Measurements from ENCODE around the gene TMEM51. TPM values are rescaled to one million over a fixed set of nuclear protein-coding genes. Genes with fewer than 3 reads are reported as not detected.

The TMEM51 gene
- total and polyA plus RNA-seq, 2 of the 13 experiments (the other 11 are each of a cell fraction or from before 2014, with no cell fraction given): 12.2 to 22.3 TPM

GRCh38 chr1:15139654-15140350 lies 13.7 kb upstream of the TMEM51 start (continued):
- no peak for TF ChIP-seq ZNF646 (CRISPR knock-in tag; IDR thresholded peaks at IDR 0.05)
- TF ChIP-seq SMARCC2 (IDR thresholded peaks at IDR 0.05): no peak
- peak; percentile 43; the same call in 1 of the 2 replicates for TF ChIP-seq SPEN (CRISPR knock-in tag; IDR thresholded peaks at IDR 0.05; ENCODE audit: low read depth)
- no peak for TF ChIP-seq KLF9 (CRISPR knock-in tag; IDR thresholded peaks at IDR 0.05; ENCODE audit: low read depth)
- TF ChIP-seq ZNF30 (CRISPR knock-in tag; IDR thresholded peaks at IDR 0.05): no peak
- no peak for TF ChIP-seq LRRFIP1 (CRISPR knock-in tag; conservative IDR thresholded peaks at IDR 0.05)
- TF ChIP-seq HHEX (CRISPR knock-in tag; IDR thresholded peaks at IDR 0.05): no peak
- TF ChIP-seq ZBTB1 (CRISPR knock-in tag; IDR thresholded peaks at IDR 0.05; ENCODE audit: borderline replicate concordance): no peak
- peak; percentile 59; the same call in 1 of the 2 replicates for TF ChIP-seq ZBTB3 (CRISPR knock-in tag; IDR thresholded peaks at IDR 0.05; ENCODE audit: borderline replicate concordance, low read depth)
- no peak for TF ChIP-seq PLRG1 (conservative IDR thresholded peaks at IDR 0.05)
- TF ChIP-seq ARNT2 (CRISPR knock-in tag; IDR thresholded peaks at IDR 0.05; ENCODE audit: low read depth): no peak
- no peak for TF ChIP-seq KLF15 (CRISPR knock-in tag; IDR thresholded peaks at IDR 0.05; ENCODE audit: borderline replicate concordance)
- 0 out of 2 replicates have a peak, but pooled peaks have one; percentile 32 for TF ChIP-seq SMAD3 (CRISPR knock-in tag; IDR thresholded peaks at IDR 0.05)
- TF ChIP-seq ZNF547 (CRISPR knock-in tag; IDR thresholded peaks at IDR 0.05): 0 out of 2 replicates have a peak, but pooled peaks have one; percentile 43
- no peak for TF ChIP-seq KDM5A (IDR thresholded peaks at IDR 0.05; ENCODE audit: borderline replicate concordance, low read length)
- TF ChIP-seq NFE2L2 (IDR thresholded peaks at IDR 0.05; ENCODE audit: low read length): no peak
- TF ChIP-seq, protein P1, sequence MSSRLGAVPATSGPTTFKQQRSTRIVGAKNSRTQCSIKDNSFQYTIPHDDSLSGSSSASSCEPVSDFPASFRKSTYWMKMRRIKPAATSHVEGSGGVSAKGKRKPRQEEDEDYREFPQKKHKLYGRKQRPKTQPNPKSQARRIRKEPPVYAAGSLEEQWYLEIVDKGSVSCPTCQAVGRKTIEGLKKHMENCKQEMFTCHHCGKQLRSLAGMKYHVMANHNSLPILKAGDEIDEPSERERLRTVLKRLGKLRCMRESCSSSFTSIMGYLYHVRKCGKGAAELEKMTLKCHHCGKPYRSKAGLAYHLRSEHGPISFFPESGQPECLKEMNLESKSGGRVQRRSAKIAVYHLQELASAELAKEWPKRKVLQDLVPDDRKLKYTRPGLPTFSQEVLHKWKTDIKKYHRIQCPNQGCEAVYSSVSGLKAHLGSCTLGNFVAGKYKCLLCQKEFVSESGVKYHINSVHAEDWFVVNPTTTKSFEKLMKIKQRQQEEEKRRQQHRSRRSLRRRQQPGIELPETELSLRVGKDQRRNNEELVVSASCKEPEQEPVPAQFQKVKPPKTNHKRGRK (CRISPR knock-in tag; IDR thresholded peaks at IDR 0.05): no peak
- no peak for TF ChIP-seq MZF1 (CRISPR knock-in tag; IDR thresholded peaks at IDR 0.05; ENCODE audit: borderline replicate concordance)
- TF ChIP-seq ZNF749 (CRISPR knock-in tag; IDR thresholded peaks at IDR 0.05; ENCODE audit: borderline replicate concordance): no peak
- TF ChIP-seq ZNF10 (CRISPR knock-in tag; IDR thresholded peaks at IDR 0.05; ENCODE audit: borderline replicate concordance, low read depth): no peak
